WTC11 (cell line): ENCODE data around the gene LZTS2. TPM values are rescaled to one million over a fixed set of nuclear protein-coding genes. Genes with fewer than 3 reads are reported as not detected.

ENCODE experiments used
- ATAC-seq: fragments of 200-7000 bp; cut with Tn5 transposase; 2 replicates; pipeline ENCODE4 v1.10.0; 2021; ENCODE audit warnings: mild to moderate bottlenecking, moderate library complexity
- CTCF ChIA-PET: fragments of 300-600 bp; sonication (Branson Sonifier 250); formaldehyde crosslinking; loops from one replicate; lab custom pipeline; 2021; ENCODE audit warnings: antibody characterized with exemption; lab: Charles Lee
- POLR2A ChIA-PET: fragments of 350-600 bp; sonication (Branson Sonifier 250); formaldehyde crosslinking; loops from one replicate; lab custom pipeline; 2021; ENCODE audit warnings: antibody characterized with exemption; lab: Charles Lee
- DNase-seq: peaks from one replicate; pipeline ENCODE4 v3.0.0; 2021; ENCODE audit warnings: low spot score
- H3K27ac Mint-ChIP-seq: 2 replicates; pipeline ENCODE4 v1.8.0; 2021; ENCODE audit warnings: mixed read lengths
- H3K27me3 Mint-ChIP-seq: 2 replicates; pipeline ENCODE4 v1.8.0; 2021; ENCODE audit warnings: low read depth, mild to moderate bottlenecking, moderate library complexity, mixed read lengths
- H3K36me3 Mint-ChIP-seq: 2 replicates; pipeline ENCODE4 v1.8.0; 2021; ENCODE audit warnings: mixed read lengths
- H3K4me1 Mint-ChIP-seq: 2 replicates; pipeline ENCODE4 v1.8.0; 2022; ENCODE audit warnings: mixed read lengths
- H3K4me3 Mint-ChIP-seq: 2 replicates; pipeline ENCODE4 v1.8.0; 2021; ENCODE audit warnings: mild to moderate bottlenecking, moderate library complexity, mixed read lengths
- H3K9me3 Mint-ChIP-seq: 2 replicates; pipeline ENCODE4 v1.8.0; 2021; ENCODE audit warnings: mixed read lengths
- AR ChIP-seq: fragments of 250-450 bp; sonication (Bioruptor Pico); IDR thresholded peaks from 2 replicates; pipeline ENCODE4 v1.9.0; 2021; ENCODE audit warnings: mild to moderate bottlenecking
- ATF1 ChIP-seq: sonication (generic); formaldehyde crosslinking; IDR thresholded peaks from 2 replicates; pipeline ENCODE4 v1.8.1; 2023; ENCODE audit warnings: mild to moderate bottlenecking, moderate library complexity, missing genetic modification reagents
- CREB1 ChIP-seq: sonication (generic); formaldehyde crosslinking; IDR thresholded peaks from 2 replicates; pipeline ENCODE4 v1.8.0; 2023; ENCODE audit warnings: mild to moderate bottlenecking, missing genetic modification reagents
- E2F1 ChIP-seq: sonication (generic); formaldehyde crosslinking; IDR thresholded peaks from 2 replicates; pipeline ENCODE4 v1.8.0; 2022; ENCODE audit warnings: mild to moderate bottlenecking, missing genetic modification reagents
- E2F4 ChIP-seq: sonication (generic); formaldehyde crosslinking; IDR thresholded peaks from 2 replicates; pipeline ENCODE4 v1.8.1; 2022; ENCODE audit warnings: low read depth, mild to moderate bottlenecking, moderate library complexity, missing genetic modification reagents, borderline replicate concordance
- ESRRA ChIP-seq: sonication (generic); formaldehyde crosslinking; IDR thresholded peaks from 2 replicates; pipeline ENCODE4 v1.8.1; 2022; ENCODE audit warnings: mild to moderate bottlenecking, missing genetic modification reagents, borderline replicate concordance
- FOXK1 ChIP-seq: sonication (generic); formaldehyde crosslinking; IDR thresholded peaks from 2 replicates; pipeline ENCODE4 v1.8.0; 2022; ENCODE audit warnings: mild to moderate bottlenecking, moderate library complexity, missing genetic modification reagents
- GTF2I ChIP-seq: fragments of 250-450 bp; sonication (Bioruptor Pico); conservative IDR thresholded peaks from 2 replicates; pipeline ENCODE4 v1.4.0; 2021; ENCODE audit warnings: mild to moderate bottlenecking
- JAZF1 ChIP-seq: fragments of 250-450 bp; sonication (Bioruptor Pico); IDR thresholded peaks from 2 replicates; pipeline ENCODE4 v1.9.0; 2021; ENCODE audit warnings: moderate library complexity, mild to moderate bottlenecking, inconsistent platforms
- JUN ChIP-seq: sonication (generic); formaldehyde crosslinking; IDR thresholded peaks from 2 replicates; pipeline ENCODE4 v1.8.0; 2023; ENCODE audit warnings: mild to moderate bottlenecking, missing genetic modification reagents
- KAT7 ChIP-seq: sonication (generic); formaldehyde crosslinking; IDR thresholded peaks from 2 replicates; pipeline ENCODE4 v1.8.1; 2023; ENCODE audit warnings: missing genetic modification reagents, mild to moderate bottlenecking, borderline replicate concordance
- PREB ChIP-seq: sonication (generic); formaldehyde crosslinking; IDR thresholded peaks from 2 replicates; pipeline ENCODE4 v1.8.1; 2022; ENCODE audit warnings: mild to moderate bottlenecking, missing genetic modification reagents, moderate library complexity, borderline replicate concordance
- PRRX2 ChIP-seq: fragments of 250-450 bp; sonication (Bioruptor Pico); IDR thresholded peaks from 2 replicates; pipeline ENCODE4 v1.8.0; 2021; ENCODE audit warnings: mild to moderate bottlenecking
- SMAD3 ChIP-seq: sonication (generic); formaldehyde crosslinking; IDR thresholded peaks from 2 replicates; pipeline ENCODE4 v1.8.0; 2022; ENCODE audit warnings: missing genetic modification reagents, mild to moderate bottlenecking, borderline replicate concordance
- SOX15 ChIP-seq: fragments of 250-450 bp; sonication (Bioruptor Pico); IDR thresholded peaks from 2 replicates; pipeline ENCODE4 v1.9.0; 2021; ENCODE audit warnings: mild to moderate bottlenecking
- SP1 ChIP-seq: sonication (generic); formaldehyde crosslinking; conservative IDR thresholded peaks from 2 replicates; pipeline ENCODE4 v1.8.1; 2022; ENCODE audit warnings: missing genetic modification reagents
- TEAD1 ChIP-seq: sonication (generic); formaldehyde crosslinking; IDR thresholded peaks from 2 replicates; pipeline ENCODE4 v1.8.0; 2022; ENCODE audit warnings: mild to moderate bottlenecking, missing genetic modification reagents
- TP53 ChIP-seq: sonication (generic); formaldehyde crosslinking; IDR thresholded peaks from 2 replicates; pipeline ENCODE4 v1.8.1; 2023; ENCODE audit warnings: mild to moderate bottlenecking, missing genetic modification reagents
- ZNF121 ChIP-seq: sonication (generic); formaldehyde crosslinking; IDR thresholded peaks from 2 replicates; pipeline ENCODE4 v1.8.0; 2023; ENCODE audit warnings: missing genetic modification reagents
- ZNF396 ChIP-seq: fragments of 250-450 bp; sonication (Bioruptor Pico); IDR thresholded peaks from 2 replicates; pipeline ENCODE4 v1.8.0; 2021; ENCODE audit warnings: mild to moderate bottlenecking, moderate library complexity, borderline replicate concordance
- ZNF416 ChIP-seq: fragments of 250-450 bp; sonication (Bioruptor Pico); IDR thresholded peaks from 2 replicates; pipeline ENCODE4 v1.9.0; 2021; ENCODE audit warnings: mild to moderate bottlenecking, inconsistent platforms
- ZNF512 ChIP-seq: sonication (generic); formaldehyde crosslinking; IDR thresholded peaks from 2 replicates; pipeline ENCODE4 v1.8.1; 2022; ENCODE audit warnings: missing genetic modification reagents, borderline replicate concordance
- total RNA-seq: library from RNA; stranded (reverse); gene quantifications from 3 replicates; pipeline ENCODE4 v1.2.3, GENCODE V29; 2021
- TF ChIP-seq, protein P1 (sequence below): sonication (generic); formaldehyde crosslinking; IDR thresholded peaks from 2 replicates; pipeline ENCODE4 v1.8.1; 2023; ENCODE audit warnings: mild to moderate bottlenecking, missing genetic modification reagents, moderate library complexity
- TF ChIP-seq, protein P2 (sequence below): sonication (generic); formaldehyde crosslinking; IDR thresholded peaks from 2 replicates; pipeline ENCODE4 v1.8.0; 2022; ENCODE audit warnings: mild to moderate bottlenecking, missing genetic modification reagents
- TF ChIP-seq, protein P3 (sequence below): sonication (generic); formaldehyde crosslinking; IDR thresholded peaks from 2 replicates; pipeline ENCODE4 v1.8.1; 2023; ENCODE audit warnings: mild to moderate bottlenecking, missing genetic modification reagents
- TF ChIP-seq, protein P4 (sequence below): fragments of 250-450 bp; sonication (Bioruptor Pico); IDR thresholded peaks from 2 replicates; pipeline ENCODE4 v1.8.0; 2021; ENCODE audit warnings: mild to moderate bottlenecking

The LZTS2 gene
- total RNA-seq, 1 experiment from 2014 or later, result 84.6 TPM

GRCh38 chr10:100984672-100985177, 14.9 kb upstream of the LZTS2 start (continued):
- TF ChIP-seq JUN (CRISPR knock-in tag) (no peak), ZNF121 (no peak), ZNF396 (no peak), ATF1 (CRISPR knock-in tag) (no peak), E2F4 (CRISPR knock-in tag) (no peak), SMAD3 (CRISPR knock-in tag) (no peak), ZNF416 (no peak), TEAD1 (no peak), E2F1 (no peak)
- TF ChIP-seq, protein P1, sequence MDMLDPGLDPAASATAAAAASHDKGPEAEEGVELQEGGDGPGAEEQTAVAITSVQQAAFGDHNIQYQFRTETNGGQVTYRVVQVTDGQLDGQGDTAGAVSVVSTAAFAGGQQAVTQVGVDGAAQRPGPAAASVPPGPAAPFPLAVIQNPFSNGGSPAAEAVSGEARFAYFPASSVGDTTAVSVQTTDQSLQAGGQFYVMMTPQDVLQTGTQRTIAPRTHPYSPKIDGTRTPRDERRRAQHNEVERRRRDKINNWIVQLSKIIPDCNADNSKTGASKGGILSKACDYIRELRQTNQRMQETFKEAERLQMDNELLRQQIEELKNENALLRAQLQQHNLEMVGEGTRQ (CRISPR knock-in tag), result no peak
- TF ChIP-seq, protein P2, sequence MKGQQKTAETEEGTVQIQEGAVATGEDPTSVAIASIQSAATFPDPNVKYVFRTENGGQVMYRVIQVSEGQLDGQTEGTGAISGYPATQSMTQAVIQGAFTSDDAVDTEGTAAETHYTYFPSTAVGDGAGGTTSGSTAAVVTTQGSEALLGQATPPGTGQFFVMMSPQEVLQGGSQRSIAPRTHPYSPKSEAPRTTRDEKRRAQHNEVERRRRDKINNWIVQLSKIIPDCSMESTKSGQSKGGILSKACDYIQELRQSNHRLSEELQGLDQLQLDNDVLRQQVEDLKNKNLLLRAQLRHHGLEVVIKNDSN, result no peak

DNA sequence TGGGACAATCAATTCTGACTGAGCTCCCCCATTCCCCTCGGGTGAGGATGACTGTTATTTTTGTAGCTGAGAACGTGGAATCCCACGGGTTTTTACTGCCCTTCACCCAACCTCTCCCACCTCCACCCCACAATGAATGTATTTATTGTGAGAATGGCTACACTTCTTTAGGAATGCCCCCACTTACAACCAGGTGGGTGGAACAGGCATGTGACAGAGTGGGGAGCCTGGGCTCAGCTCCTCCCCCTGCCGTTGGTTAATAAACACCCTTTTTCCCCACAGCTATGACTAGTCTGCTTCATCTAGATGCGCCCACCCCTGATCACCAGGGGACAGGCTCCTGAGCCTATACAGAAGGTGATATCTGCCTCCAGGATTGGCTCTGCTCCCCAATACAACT, 14.3 kb upstream of the LZTS2 start:
- no peaks in the 10 kb centered on the region for H3K27me3 Mint-ChIP-seq
- CTCF ChIA-PET, result interaction anchor here (1.1 to 4.5 kb wide), 3 partner anchors 12 to 26 kb away, joined by 4 to 28 read pairs (median 7); partner anchors contain the start of gene SEMA4G
- TF ChIP-seq, protein P3, sequence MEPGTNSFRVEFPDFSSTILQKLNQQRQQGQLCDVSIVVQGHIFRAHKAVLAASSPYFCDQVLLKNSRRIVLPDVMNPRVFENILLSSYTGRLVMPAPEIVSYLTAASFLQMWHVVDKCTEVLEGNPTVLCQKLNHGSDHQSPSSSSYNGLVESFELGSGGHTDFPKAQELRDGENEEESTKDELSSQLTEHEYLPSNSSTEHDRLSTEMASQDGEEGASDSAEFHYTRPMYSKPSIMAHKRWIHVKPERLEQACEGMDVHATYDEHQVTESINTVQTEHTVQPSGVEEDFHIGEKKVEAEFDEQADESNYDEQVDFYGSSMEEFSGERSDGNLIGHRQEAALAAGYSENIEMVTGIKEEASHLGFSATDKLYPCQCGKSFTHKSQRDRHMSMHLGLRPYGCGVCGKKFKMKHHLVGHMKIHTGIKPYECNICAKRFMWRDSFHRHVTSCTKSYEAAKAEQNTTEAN (CRISPR knock-in tag), result no peak
- no peak for TF ChIP-seq GTF2I
- TF ChIP-seq PRRX2 (CRISPR knock-in tag), result no peak
- TF ChIP-seq TP53 (CRISPR knock-in tag), result no peak
- TF ChIP-seq, protein P4, sequence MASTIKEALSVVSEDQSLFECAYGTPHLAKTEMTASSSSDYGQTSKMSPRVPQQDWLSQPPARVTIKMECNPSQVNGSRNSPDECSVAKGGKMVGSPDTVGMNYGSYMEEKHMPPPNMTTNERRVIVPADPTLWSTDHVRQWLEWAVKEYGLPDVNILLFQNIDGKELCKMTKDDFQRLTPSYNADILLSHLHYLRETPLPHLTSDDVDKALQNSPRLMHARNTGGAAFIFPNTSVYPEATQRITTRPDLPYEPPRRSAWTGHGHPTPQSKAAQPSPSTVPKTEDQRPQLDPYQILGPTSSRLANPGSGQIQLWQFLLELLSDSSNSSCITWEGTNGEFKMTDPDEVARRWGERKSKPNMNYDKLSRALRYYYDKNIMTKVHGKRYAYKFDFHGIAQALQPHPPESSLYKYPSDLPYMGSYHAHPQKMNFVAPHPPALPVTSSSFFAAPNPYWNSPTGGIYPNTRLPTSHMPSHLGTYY (CRISPR knock-in tag), result no peak
- TF ChIP-seq ZNF512 (CRISPR knock-in tag), result no peak
- TF ChIP-seq SP1 (CRISPR knock-in tag), result no peak
- TF ChIP-seq KAT7 (CRISPR knock-in tag), result no peak
- TF ChIP-seq TEAD1, result no peak
- TF ChIP-seq AR (CRISPR knock-in tag), result no peak
- TF ChIP-seq FOXK1 (CRISPR knock-in tag), result no peak
- no peak for TF ChIP-seq JAZF1 (CRISPR knock-in tag)
- TF ChIP-seq ESRRA, result no peak
- TF ChIP-seq SOX15 (CRISPR knock-in tag), result no peak
- no peak for TF ChIP-seq PREB
- no peak for TF ChIP-seq JUN (CRISPR knock-in tag)
- no peak for TF ChIP-seq CREB1 (CRISPR knock-in tag)

More for the DNA sequence above, 14.3 kb upstream of the LZTS2 start:
- Mint-ChIP-seq H3K4me1 (peaks cover 13% of the 10 kb centered on the region), H3K36me3 (peaks cover 12% of the 10 kb centered on the region), H3K4me3 (peak overlapping the region; percentile 93; the same call in 1 of the 2 replicates), H3K9me3 (no peaks in the 10 kb centered on the region), H3K27ac (no peak overlapping the region)
- POLR2A ChIA-PET, result no interaction called here
- no peak for DNase-seq
- ATAC-seq, result no peak
